ENCODE measurements around the gene PDCL2.

DNA sequence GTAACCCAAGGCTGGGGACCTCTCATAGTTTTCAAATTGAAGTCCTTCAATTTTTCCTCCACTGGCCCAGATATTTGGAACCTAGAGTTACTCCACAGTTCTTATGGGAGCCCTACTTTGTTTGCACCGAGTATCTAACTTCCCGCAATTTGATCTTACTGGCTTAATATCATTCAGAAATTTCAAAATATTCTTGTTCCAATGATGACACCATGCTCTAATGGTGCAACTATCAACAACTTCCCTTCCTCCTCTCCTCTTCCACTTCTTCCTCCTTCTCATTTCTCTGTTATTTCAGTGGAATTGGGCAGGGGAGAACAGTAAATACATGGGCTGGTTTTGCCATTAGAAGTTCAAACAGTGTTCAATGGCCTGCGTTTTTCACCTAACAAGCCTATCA, 20.2 kb downstream of the PDCL2 start:
- TF ChIP-seq, protein P1, sequence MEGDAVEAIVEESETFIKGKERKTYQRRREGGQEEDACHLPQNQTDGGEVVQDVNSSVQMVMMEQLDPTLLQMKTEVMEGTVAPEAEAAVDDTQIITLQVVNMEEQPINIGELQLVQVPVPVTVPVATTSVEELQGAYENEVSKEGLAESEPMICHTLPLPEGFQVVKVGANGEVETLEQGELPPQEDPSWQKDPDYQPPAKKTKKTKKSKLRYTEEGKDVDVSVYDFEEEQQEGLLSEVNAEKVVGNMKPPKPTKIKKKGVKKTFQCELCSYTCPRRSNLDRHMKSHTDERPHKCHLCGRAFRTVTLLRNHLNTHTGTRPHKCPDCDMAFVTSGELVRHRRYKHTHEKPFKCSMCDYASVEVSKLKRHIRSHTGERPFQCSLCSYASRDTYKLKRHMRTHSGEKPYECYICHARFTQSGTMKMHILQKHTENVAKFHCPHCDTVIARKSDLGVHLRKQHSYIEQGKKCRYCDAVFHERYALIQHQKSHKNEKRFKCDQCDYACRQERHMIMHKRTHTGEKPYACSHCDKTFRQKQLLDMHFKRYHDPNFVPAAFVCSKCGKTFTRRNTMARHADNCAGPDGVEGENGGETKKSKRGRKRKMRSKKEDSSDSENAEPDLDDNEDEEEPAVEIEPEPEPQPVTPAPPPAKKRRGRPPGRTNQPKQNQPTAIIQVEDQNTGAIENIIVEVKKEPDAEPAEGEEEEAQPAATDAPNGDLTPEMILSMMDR (IDR thresholded peaks at IDR 0.05; ENCODE audit: low read depth, low read length) = no peak
- no peak for TF ChIP-seq MYC (IDR thresholded peaks at IDR 0.05; ENCODE audit: low read depth, low read length)
- TF ChIP-seq, protein P2, sequence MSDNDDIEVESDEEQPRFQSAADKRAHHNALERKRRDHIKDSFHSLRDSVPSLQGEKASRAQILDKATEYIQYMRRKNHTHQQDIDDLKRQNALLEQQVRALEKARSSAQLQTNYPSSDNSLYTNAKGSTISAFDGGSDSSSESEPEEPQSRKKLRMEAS (IDR thresholded peaks at IDR 0.05; ENCODE audit: low read depth, low read length) = no peak

Measured in NB4 (cell line).